ENCODE measurements around the gene DHCR24. TPM values are rescaled to one million over a fixed set of nuclear protein-coding genes. Genes with fewer than 3 reads are reported as not detected.

Gene DHCR24
- total and polyA plus RNA-seq, 10 donors = 7.0 to 370 (median 218) TPM

- H3K4me3 ChIP-seq = no peak overlapping the region
- H3K9me3 ChIP-seq = peaks cover 0 to 19% (median 15%) of the 10 kb centered on the region in 8 donors
- no peak overlapping the region for H3K27ac ChIP-seq
- H3K27me3 ChIP-seq (replicated peaks in 1 of 7) = peaks cover 0 to 5% (median 0%) of the 10 kb centered on the region in 7 donors
- TF ChIP-seq, protein P1, sequence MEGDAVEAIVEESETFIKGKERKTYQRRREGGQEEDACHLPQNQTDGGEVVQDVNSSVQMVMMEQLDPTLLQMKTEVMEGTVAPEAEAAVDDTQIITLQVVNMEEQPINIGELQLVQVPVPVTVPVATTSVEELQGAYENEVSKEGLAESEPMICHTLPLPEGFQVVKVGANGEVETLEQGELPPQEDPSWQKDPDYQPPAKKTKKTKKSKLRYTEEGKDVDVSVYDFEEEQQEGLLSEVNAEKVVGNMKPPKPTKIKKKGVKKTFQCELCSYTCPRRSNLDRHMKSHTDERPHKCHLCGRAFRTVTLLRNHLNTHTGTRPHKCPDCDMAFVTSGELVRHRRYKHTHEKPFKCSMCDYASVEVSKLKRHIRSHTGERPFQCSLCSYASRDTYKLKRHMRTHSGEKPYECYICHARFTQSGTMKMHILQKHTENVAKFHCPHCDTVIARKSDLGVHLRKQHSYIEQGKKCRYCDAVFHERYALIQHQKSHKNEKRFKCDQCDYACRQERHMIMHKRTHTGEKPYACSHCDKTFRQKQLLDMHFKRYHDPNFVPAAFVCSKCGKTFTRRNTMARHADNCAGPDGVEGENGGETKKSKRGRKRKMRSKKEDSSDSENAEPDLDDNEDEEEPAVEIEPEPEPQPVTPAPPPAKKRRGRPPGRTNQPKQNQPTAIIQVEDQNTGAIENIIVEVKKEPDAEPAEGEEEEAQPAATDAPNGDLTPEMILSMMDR (IDR thresholded peaks at IDR 0.05 in 8 of 11, conservative IDR thresholded peaks at IDR 0.05 in 3 of 11) = no peak
- no peak for TF ChIP-seq POLR2A (IDR thresholded peaks at IDR 0.05)
- TF ChIP-seq POLR2AphosphoS5 (IDR thresholded peaks at IDR 0.05) = no peak
- no peaks in the 10 kb centered on the region for H3K4me1 ChIP-seq
- DNase-seq = no peak
- WGBS, 5 donors = 90 to 92% (median 91%) methylated on average over 4 of the region's 4 CpGs
- H3K36me3 ChIP-seq = no peaks in the 10 kb centered on the region
- intact Hi-C loops (cut with DNase I; ENCODE audit: low total_unique reads) = no loop called here
These were observed 67.8 kb downstream of the DHCR24 start for GRCh38 chr1:54819195-54819536.

GRCh38 chr1:54818461-54819194, 68.4 kb downstream of the DHCR24 start:
- WGBS, 5 donors = 72 to 84% (median 76%) methylated on average over 5 of the region's 5 CpGs
- Histone ChIP-seq H3K4me1 (no peaks in the 10 kb centered on the region), H3K36me3 (no peaks in the 10 kb centered on the region), H3K4me3 (no peak overlapping the region), H3K27me3 (replicated peaks in 1 of 7) (peaks cover 0 to 5% (median 0%) of the 10 kb centered on the region in 7 donors), H3K9me3 (peaks cover 0 to 14% (median 9%) of the 10 kb centered on the region in 8 donors), H3K27ac (no peak overlapping the region)
- TF ChIP-seq POLR2AphosphoS5 (IDR thresholded peaks at IDR 0.05) (no peak), POLR2A (IDR thresholded peaks at IDR 0.05) (no peak)
- TF ChIP-seq, protein P1 (IDR thresholded peaks at IDR 0.05 in 8 of 11, conservative IDR thresholded peaks at IDR 0.05 in 3 of 11) = no peak
- intact Hi-C loops (cut with DNase I; ENCODE audit: low total_unique reads) = no loop called here
- no peak for DNase-seq

DNA sequence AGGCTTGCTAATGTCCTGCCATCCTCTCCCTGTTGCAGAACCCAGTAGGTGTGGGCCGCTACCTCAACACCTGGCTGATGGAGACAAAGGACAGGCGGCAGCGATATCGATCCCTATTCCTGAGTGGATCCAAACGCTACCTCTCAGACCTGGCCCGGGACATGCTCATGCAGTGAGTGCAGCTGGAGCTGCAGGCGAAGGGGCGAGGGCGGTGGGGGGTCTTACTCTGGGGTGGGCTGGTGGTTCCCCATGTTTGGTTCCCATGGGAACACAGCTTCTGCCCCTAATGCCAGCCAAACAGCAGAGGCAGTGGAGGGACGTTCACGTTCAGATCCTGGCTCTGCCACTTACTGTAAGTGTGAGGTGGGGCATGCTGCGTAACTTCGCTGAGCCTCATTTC, 70.0 kb downstream of the DHCR24 start:
- 88 to 97% (median 89%) methylated on average over 11 to 13 of the region's 13 CpGs for WGBS, 5 donors
- intact Hi-C loops (cut with DNase I; ENCODE audit: low total_unique reads) = no loop called here
- no peaks in the 10 kb centered on the region for H3K9me3 ChIP-seq
- no peak for DNase-seq
- H3K27ac ChIP-seq = no peak overlapping the region
- peaks cover 0 to 5% (median 0%) of the 10 kb centered on the region in 7 donors for H3K27me3 ChIP-seq (replicated peaks in 1 of 7)
- TF ChIP-seq POLR2AphosphoS5 (IDR thresholded peaks at IDR 0.05) (no peak), POLR2A (IDR thresholded peaks at IDR 0.05) (no peak)
- TF ChIP-seq, protein P1 (IDR thresholded peaks at IDR 0.05 in 8 of 11, conservative IDR thresholded peaks at IDR 0.05 in 3 of 11) = no peak
- H3K36me3 ChIP-seq = no peaks in the 10 kb centered on the region
- no peak overlapping the region for H3K4me3 ChIP-seq
- H3K4me1 ChIP-seq = no peaks in the 10 kb centered on the region

- H3K27me3 ChIP-seq (replicated peaks in 1 of 7) = peaks cover 0 to 5% (median 0%) of the 10 kb centered on the region in 7 donors
- no peak for DNase-seq
- no peaks in the 10 kb centered on the region for H3K36me3 ChIP-seq
- intact Hi-C loops (cut with DNase I; ENCODE audit: low total_unique reads) = no loop called here
- H3K4me3 ChIP-seq = no peak overlapping the region
- H3K9me3 ChIP-seq = no peaks in the 10 kb centered on the region
- 47 to 94% (median 72%) methylated on average over 6 of the region's 6 CpGs for WGBS, 5 donors
- TF ChIP-seq POLR2AphosphoS5 (IDR thresholded peaks at IDR 0.05) = no peak
- TF ChIP-seq POLR2A (IDR thresholded peaks at IDR 0.05) = no peak
- TF ChIP-seq, protein P1 (IDR thresholded peaks at IDR 0.05 in 8 of 11, conservative IDR thresholded peaks at IDR 0.05 in 3 of 11) = no peak
- no peak overlapping the region for H3K27ac ChIP-seq
- H3K4me1 ChIP-seq = no peaks in the 10 kb centered on the region
These were observed 70.9 kb downstream of the DHCR24 start for GRCh38 chr1:54816130-54816529.

All from spleen (tissue), 11 donors.